ENCODE results near the gene KNTC1. TPM values are rescaled to one million over a fixed set of nuclear protein-coding genes. Genes with fewer than 3 reads are reported as not detected.

KNTC1 gene
- total RNA-seq, 3 donors from 2014 or later, result 15.5 to 36.0 (median 18.0) TPM

GRCh38 chr12:122604993-122605392 is 77.9 kb downstream of the KNTC1 start:
- no peak for DNase-seq (ENCODE audit: low spot score in 2 of 2)
- no peaks in the 10 kb centered on the region for H3K36me3 ChIP-seq
- H3K4me3 ChIP-seq, result no peak overlapping the region
- H3K27me3 ChIP-seq, result no peaks in the 10 kb centered on the region
- H3K4me1 ChIP-seq, result no peaks in the 10 kb centered on the region
- no peaks in the 10 kb centered on the region for H3K9me3 ChIP-seq
- no peak overlapping the region for H3K27ac ChIP-seq
- intact Hi-C loops (cut with DNase I; ENCODE audit: low total_unique reads), result loop anchor here (10.0 kb wide), 1 partner anchor 1290 kb away; no protein-coding TSS in a partner anchor
- TF ChIP-seq POLR2A (IDR thresholded peaks at IDR 0.05), result no peak
- no peak for TF ChIP-seq CTCF (IDR thresholded peaks at IDR 0.05)
- no peak for TF ChIP-seq POLR2AphosphoS5 (IDR thresholded peaks at IDR 0.05)

- TF ChIP-seq POLR2AphosphoS5 (IDR thresholded peaks at IDR 0.05), result no peak
- TF ChIP-seq POLR2A (IDR thresholded peaks at IDR 0.05), result no peak
- TF ChIP-seq CTCF (IDR thresholded peaks at IDR 0.05), result no peak
Measured at GRCh38 chr12:122609732-122610131, 82.7 kb downstream of the KNTC1 start.

GRCh38 chr12:122610207-122610606 is 83.2 kb downstream of the KNTC1 start:
- no peak for TF ChIP-seq POLR2A (IDR thresholded peaks at IDR 0.05)
- TF ChIP-seq CTCF (IDR thresholded peaks at IDR 0.05), result no peak
- no peak for TF ChIP-seq POLR2AphosphoS5 (IDR thresholded peaks at IDR 0.05)
- Histone ChIP-seq H3K9me3 (no peaks in the 10 kb centered on the region), H3K36me3 (no peaks in the 10 kb centered on the region), H3K4me1 (no peaks in the 10 kb centered on the region), H3K27me3 (no peaks in the 10 kb centered on the region), H3K27ac (no peak overlapping the region), H3K4me3 (no peak overlapping the region)
- intact Hi-C loops (cut with DNase I; ENCODE audit: low total_unique reads), result no loop called here
- no peak for DNase-seq (ENCODE audit: low spot score in 2 of 2)

More at GRCh38 chr12:122609732-122610131, 82.7 kb downstream of the KNTC1 start:
- intact Hi-C loops (cut with DNase I; ENCODE audit: low total_unique reads), result loop anchor here (10.0 kb wide), 1 partner anchor 1295 kb away; no protein-coding TSS in a partner anchor
- Histone ChIP-seq H3K27ac (no peak overlapping the region), H3K4me3 (no peak overlapping the region), H3K36me3 (no peaks in the 10 kb centered on the region), H3K4me1 (no peaks in the 10 kb centered on the region), H3K27me3 (no peaks in the 10 kb centered on the region), H3K9me3 (no peaks in the 10 kb centered on the region)
- DNase-seq (ENCODE audit: low spot score in 2 of 2), result no peak

GRCh38 chr12:122610911-122611310 is 83.9 kb downstream of the KNTC1 start:
- TF ChIP-seq POLR2A (IDR thresholded peaks at IDR 0.05), result no peak
- TF ChIP-seq CTCF (IDR thresholded peaks at IDR 0.05), result no peak
- no peak for TF ChIP-seq POLR2AphosphoS5 (IDR thresholded peaks at IDR 0.05)
- Histone ChIP-seq H3K9me3 (no peaks in the 10 kb centered on the region), H3K36me3 (no peaks in the 10 kb centered on the region), H3K27me3 (no peaks in the 10 kb centered on the region), H3K27ac (no peak overlapping the region), H3K4me3 (no peak overlapping the region), H3K4me1 (no peaks in the 10 kb centered on the region)
- no peak for DNase-seq (ENCODE audit: low spot score in 2 of 2)
- intact Hi-C loops (cut with DNase I; ENCODE audit: low total_unique reads), result no loop called here

- no peak overlapping the region for H3K27ac ChIP-seq
- TF ChIP-seq POLR2AphosphoS5 (IDR thresholded peaks at IDR 0.05) (no peak), CTCF (IDR thresholded peaks at IDR 0.05) (no peak), POLR2A (IDR thresholded peaks at IDR 0.05) (no peak)
- intact Hi-C loops (cut with DNase I; ENCODE audit: low total_unique reads), result no loop called here
- no peaks in the 10 kb centered on the region for H3K4me1 ChIP-seq
- no peaks in the 10 kb centered on the region for H3K9me3 ChIP-seq
- H3K27me3 ChIP-seq, result no peaks in the 10 kb centered on the region
- DNase-seq (ENCODE audit: low spot score in 2 of 2), result no peak
- H3K36me3 ChIP-seq, result no peaks in the 10 kb centered on the region
- no peak overlapping the region for H3K4me3 ChIP-seq
Measured at GRCh38 chr12:122614839-122615238, 87.8 kb downstream of the KNTC1 start.
